HuH-7 (cell line): ENCODE results near the gene ORAI3.

Experiments
- DNase-seq: peaks from one replicate; pipeline ENCODE4 v3.0.0; 2011; ENCODE audit warnings: low spot score

The ORAI3 gene

DNA sequence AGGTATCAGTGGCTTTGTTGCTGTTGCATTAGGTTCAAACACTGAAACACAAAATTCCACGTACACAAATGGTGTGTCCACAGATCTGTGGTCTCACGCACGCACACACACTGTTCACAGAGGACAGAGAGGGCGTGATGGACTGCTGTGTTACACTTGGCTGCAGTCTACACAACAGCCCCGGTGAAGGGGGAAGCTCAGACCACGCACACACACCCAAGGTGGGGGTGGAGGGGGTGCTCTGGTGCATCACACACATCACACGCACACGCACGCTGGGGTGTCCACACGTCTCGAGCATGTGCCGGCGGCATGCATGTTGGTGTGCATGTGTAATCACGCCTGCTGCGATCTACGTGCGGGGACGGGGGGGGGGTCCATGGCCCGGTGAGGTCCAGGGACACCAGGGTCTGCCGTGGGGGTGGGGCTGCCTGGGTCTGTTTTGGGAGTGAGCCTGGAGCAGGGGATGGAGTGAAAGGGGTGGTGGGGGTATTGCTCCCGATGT, 43.5 kb downstream of the ORAI3 start:
- no peak for DNase-seq

DNA sequence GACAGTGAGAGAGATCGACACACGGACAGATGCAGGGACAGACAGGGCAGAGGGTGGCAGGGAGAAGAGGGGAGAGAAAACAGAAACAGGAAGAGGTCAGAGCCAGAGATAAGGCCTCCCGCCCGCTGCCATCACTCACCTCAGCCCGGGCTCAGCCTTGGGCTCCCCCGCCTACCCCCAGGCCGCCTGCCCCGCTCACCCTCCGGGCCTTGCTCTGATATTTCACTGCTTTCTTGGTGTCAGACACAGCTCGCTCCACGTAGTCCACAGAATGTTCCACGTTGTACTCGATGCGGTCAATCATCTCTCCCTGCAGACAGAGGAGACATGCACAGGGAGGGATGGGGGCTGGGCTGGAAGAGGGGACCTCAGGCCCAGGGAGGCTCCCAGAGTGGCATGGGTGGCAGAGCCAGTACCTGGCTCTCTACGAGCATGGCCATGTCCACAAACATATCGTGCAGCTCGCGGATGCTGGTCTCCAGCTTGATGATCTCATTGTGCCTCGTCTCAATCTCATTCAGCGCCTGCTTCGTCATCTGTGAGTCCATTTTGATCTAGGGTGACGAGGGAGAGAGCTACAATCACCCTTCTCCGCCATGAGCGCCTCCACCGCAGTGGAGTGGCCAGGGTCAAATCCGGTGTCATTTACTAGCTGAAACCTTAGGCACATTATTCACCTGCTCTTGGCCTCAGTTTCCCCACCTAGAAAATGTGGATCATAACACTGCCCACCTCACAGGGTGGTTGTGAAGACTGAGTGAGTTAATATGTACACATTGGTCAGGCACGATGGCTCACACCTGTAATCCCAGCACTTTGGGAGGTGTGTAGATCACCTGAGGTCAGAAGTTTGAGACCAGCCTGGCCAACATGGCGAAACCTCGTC, 44.3 kb downstream of the ORAI3 start:
- no peak for DNase-seq

DNA sequence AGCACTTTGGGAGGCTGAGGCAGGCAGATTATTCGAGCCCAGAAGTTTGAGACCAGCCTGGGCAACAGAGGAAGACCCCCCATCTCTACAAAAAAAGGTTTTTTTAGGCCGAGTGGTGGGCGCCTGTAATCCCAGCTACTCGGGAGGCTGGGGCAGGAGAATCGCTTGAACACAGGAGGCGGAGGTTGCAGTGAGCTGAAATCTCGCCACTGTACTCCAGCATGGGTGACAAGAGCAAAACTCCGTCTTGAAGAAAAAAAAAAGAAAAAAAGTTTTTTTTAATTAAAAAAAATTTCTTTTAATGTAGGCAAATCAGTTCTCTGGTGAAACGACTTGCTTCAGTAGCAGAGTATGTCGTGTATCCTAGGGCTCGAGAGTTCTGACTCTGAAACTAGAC, 47.1 kb downstream of the ORAI3 start:
- no peak for DNase-seq

DNA sequence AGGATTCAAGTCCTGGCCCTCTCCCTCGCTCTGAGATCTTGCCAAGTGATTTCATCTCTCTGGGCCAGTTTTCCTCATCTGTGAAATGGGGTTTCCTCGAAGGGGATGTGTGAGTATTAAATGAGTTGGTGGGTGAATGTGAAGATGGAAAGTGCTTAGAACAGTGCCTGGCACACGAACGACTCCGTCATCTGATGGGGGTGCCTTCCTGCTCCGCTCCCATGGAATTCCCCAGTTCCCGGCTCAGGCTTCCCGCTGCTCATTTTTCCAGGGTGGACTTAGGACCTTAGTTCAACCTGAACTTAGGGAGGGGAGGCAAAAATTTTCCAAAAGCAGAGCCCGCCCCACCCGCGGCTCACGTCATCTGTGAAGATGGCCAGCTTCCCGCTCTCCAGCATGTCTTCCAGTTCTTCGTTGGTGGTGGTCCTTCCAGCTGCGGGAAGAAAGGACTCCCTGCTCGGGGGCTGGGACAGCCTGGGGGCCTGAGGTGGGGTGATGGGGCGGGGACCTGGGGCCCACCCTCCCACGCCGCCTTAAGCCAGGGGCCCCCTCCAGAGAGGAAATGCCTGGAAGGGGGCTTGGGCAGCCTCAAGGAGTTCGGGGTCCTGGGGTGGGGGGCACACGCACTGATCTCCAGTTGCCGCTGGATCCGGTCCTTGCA, 47.6 kb downstream of the ORAI3 start:
- DNase-seq = peak; percentile 82

DNA sequence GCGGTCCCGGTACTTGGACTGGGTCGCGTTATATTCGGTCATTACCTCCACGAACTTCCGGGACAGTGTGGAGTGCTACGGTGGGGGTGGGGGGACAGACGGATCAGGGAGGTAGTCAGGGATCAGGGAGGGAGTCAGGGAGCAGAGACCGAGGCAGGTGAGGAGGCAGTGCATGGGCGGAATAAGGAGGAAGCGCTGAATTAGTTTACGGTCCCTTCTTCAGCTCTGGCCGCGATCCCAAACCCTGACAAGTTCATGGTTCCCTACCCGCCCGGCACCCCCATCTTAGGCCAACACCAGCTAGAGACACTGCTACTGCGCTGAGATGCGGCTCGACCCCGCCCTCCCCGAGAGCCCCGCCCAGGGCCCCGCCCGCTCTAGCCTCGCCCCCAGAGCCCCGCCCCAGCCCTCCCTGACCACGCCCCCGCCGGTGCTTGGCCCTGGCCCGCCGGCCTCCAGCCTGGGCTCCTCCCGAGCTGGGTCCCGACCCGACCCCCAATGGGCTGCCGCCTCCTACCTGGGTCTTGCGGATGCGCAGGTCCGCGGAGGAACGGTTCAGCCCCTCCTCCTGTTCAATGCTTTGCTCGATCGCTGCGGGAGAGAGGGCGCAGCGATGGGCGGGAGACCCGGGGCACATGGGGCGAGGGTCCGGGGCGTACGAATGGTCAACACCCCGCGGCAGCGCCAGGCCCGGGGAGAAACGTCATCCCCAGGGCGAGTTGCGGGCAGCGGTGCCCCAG, 48.3 kb downstream of the ORAI3 start:
- DNase-seq = peak; percentile 90

DNA sequence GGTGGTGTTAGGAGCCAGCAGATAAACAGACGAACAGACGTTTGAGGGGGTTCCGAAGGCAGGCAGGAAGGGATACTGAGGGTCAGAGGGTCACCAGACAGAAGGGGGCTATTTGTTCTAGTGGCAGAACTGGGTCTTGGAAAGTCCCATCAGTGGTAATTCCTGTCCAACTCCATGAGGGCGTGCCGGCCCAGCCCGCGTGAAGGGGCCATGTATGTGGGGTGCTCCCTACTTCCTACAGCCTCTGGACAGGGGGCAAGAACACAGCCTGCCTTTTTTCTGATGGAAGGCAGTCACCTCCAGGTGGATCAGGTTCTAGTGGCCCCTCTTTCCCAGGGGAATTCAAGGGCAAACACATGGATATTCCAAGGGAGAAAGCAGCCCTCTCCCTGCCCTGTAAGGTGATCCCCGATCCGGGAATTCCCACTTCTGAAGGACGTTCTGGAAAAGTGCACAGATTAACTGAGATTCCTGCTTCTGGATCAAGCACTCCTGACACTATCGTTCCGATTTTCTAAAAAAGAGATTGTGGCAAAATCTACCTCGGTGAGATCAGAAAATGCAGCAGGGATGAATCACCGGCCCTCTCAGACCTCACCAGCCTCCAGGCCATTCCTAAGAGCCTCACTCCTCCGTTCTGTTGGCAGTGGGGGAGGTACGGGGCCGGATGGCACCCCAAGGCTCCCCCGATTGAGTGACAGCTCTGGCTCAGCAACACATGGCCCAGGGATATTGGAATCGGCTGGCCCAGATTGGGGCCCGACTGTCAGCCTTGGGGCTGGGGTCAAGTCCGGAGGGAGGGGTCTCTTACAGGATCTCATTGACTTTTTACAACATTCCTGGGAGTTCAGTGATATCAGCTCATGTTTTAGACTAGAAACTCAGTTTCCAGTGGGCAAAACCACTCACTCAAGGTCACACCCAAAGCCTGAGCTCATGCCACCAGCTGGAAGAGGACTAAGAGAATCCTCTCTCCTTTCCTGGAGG, 49.1 kb downstream of the ORAI3 start:
- no peak for DNase-seq

DNA sequence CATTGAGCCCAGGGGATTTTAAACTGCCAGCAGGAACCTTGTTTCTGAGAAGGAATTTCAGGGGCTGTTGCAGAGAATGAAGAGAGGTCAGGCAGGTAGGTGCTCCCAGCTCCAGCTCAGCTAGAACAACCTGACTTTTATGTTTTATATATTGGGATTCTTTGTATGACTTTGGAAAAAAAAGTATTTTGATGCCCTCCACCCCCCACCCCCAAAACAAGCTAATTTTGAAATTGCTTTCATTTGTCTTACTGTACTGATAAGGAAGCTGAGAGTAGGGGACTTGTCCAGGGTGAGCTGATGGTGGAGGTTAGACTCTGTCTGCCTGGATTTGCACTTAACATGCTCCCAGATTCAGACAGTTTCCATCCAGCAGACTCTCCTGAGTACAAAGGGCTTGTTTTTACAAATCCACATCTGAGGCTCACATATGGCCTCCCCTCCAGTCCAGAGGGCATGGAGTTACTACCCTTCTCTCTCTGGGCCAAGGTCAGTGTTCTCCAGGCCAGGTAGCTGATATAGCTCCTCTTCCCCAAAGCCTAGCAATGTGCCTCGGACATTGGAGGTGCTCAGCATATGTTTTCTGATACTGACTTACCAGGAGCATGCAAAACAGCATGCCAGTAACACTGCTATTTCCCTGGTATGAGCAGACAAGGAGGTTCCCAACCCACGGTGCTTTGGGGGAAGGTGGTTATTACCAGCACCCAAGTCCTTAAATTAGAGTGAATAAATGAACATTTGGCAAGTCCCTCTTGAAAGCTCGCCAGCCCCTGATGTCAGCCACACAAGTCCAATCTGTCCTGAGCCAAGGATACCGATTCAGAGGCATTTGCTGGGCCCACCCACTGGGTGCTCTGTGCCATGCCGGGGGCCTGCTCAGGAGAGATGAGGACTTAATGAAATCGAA, 50.2 kb downstream of the ORAI3 start:
- DNase-seq = no peak

DNA sequence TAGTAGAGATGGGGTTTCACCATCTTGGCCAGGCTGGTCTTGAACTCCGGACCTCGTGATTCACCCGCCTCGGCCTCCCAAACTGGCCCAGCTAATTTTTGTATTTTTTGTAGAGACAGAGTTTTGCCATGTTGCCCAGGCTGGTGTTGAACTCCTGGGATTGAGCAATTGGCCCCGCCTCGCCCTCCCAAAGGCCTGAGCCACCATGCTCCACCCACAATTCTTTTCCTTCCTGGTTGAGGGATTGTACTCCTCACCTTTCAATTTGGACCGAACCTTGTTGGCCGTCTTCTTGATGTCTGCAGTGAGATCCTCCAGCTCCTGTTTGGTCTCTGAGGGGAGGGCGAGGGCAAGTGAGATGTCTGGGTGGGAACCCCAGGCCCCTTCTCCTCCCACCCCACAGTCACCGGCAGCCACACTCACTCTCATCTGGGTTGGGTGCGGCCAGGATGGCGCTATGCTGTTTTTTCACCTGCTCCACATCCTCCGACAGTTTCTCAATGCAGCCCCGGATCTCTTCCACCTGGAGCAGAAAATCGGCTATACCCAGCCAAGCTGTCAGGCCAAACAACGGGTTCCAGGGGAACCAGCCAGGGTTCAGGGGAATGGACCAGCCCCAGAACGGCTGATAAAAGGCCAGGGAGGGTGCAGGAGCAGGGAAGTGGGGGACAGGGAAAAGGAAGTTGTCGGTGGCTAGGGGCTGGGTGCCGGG, 52.0 kb downstream of the ORAI3 start:
- DNase-seq = no peak

DNA sequence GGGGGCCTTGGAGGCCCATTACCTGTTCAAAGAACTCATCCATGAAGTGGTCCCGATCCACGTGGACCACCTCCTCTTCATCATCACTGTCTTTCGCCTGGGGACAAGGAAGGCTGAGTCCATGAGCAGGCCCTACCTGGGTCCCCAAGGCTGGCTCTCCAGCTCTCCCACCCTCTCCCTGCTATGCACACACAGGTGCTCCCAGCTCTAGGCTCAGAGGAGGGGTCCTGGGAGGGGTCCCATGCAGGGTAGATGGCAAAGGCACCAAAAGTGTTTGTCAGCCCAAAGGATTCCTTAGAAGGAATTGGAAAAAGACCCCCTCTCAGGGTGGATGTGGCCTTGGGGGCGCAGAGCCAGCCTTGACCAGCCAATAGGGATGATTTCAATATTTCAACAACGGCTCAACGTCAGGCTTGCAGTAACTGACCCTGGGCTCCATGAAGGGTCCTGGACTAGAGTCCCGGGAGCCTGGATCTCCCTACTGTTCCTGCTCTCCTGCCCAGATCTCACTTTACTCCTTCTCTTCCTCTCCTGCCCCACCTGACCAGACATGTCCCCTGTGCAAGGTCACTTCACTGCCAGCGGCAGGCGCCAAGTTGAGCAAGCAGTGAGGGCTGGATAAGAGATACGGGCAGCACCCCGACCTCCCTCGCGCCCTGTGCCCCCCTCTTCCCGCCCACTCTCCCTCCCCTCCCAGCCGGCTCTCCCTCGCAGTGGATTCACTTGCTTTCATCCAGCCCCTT, 52.8 kb downstream of the ORAI3 start:
- no peak for DNase-seq

DNA sequence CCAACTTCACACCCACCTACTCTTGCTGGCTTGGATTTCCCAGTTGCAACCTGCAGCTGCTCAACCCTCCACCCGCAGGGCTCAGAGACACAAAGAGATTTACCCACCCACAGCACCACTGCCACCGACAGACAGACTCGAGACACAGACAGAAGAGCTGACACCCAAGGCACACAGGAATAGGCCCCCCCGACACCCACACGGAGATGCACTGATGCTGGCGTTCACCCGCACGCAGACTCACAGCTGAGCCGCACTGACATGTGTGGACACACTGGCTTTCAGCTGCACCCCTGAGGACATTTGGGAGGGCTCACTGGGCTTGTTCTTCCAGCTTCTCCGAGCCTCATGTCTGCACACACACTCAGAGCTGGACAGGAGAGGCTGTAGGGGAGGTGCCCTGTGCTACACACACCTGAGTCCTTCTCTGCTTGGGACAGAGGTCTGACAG, 53.4 kb downstream of the ORAI3 start:
- DNase-seq = no peak

DNA sequence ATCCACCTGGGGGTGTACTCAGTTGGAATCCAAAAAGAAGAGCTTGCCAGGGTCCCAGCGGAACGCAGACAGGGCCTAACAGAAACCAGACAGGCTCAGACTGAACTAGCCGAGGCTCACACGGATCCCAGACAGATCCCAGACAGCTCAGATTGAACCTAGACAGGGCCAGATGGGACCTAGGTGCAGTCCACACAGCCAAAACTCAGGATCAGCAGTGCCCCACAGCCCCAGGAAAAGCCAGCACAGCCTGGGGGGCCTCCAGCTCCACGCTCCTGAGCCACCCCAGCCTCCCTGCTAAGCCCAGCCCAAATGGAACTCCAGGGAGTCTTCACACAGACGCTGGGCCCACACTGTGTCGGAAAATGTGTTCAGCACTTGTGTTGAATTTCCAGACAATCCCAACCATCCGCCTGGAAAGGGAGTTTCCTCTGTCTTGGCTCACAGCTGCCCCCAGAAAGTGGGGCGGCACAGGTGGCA, 54.0 kb downstream of the ORAI3 start:
- DNase-seq = no peak

DNA sequence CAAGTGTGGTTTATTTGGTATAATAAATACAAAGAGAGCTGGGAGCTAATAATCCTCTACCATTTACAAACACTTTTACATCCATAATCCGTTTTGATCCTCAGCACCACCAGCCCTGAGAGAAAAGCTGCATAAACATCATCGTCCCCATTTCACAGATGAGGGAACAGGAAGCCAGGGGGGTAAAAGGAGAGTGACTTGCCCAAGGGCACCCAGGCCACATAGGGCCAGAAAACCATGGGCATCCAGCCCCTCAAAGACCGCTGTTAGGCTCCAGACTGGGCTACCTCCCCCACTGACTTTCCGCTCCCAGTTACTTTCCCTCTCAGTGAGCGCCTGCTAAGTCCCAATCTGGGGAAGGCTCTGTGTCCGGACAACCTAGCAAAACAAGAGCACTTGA, 54.9 kb downstream of the ORAI3 start:
- no peak for DNase-seq
